Prostate gland (tissue), 2 donors: Measurements from ENCODE around the gene MIER2. TPM values are rescaled to one million over a fixed set of nuclear protein-coding genes. Genes with fewer than 3 reads are reported as not detected.

Experiments used
- DNase-seq: peaks from one replicate; pipeline ENCODE4 v3.0.0-alpha.2; 2019; ENCODE audit warnings: low spot score
- H3K27ac ChIP-seq, 2 donors: fragments of 200-600 bp; sonication (generic); 2 replicates each; pipeline ENCODE4 v1.5.1; 2017 to 2019
- H3K27me3 ChIP-seq: fragments of 200-600 bp; sonication (generic); replicated peaks from 2 replicates; pipeline ENCODE4 v1.5.1; 2019; ENCODE audit not compliant: insufficient read depth
- H3K36me3 ChIP-seq, 2 donors: fragments of 200-600 bp; sonication (generic); 1 replicate in 1 of 2; 2 replicates in 1 of 2; pipeline versions ENCODE4 v1.5.1 to v1.8.1; 2017 to 2019
- H3K4me1 ChIP-seq: fragments of 200-600 bp; sonication (generic); replicated peaks from 2 replicates; pipeline ENCODE4 v1.5.1; 2019
- H3K4me3 ChIP-seq, 2 donors: fragments of 200-600 bp; sonication (generic); 2 replicates each; pipeline ENCODE4 v1.5.1; 2017 to 2019
- H3K9me3 ChIP-seq: fragments of 200-600 bp; sonication (generic); 2 replicates; pipeline ENCODE4 v1.5.1; 2017
- CTCF ChIP-seq, 4 experiments: fragments of 200-600 bp in 2 of 4; fragments of 450-650 bp in 2 of 4; sonication (generic) in 2 of 4; IDR thresholded peaks; 1 replicate in 3 of 4; 2 replicates in 1 of 4; pipeline ENCODE4 v1.5.1; 2016 to 2019; ENCODE audit warnings: antibody characterized with exemption in 4 of 4, mild to moderate bottlenecking in 2 of 4, moderate library complexity in 2 of 4
- POLR2A ChIP-seq: fragments of 450-650 bp; IDR thresholded peaks from one replicate; pipeline ENCODE4 v1.6.1; 2016; ENCODE audit warnings: antibody characterized with exemption, mild to moderate bottlenecking
- POLR2AphosphoS5 ChIP-seq: sonication (generic); formaldehyde crosslinking; IDR thresholded peaks from one replicate; pipeline ENCODE4 v1.6.1; 2017; ENCODE audit warnings: antibody characterized with exemption
- WGBS: methylation state at CpG from one replicate; pipeline ENCODE4 v1.1.5; 2018; 5-methylcytosine and 5-hydroxymethylcytosine counted together
- intact Hi-C: fragments of 100-400 bp; cut with DNase I; formaldehyde crosslinking; loops from one replicate; pipeline ENCODE4 v1.14.2; 2022
- total RNA-seq, 2 donors: library from RNA; depleted of rRNA; stranded (reverse); fragments of >200 nt; gene quantifications; one replicate each; pipeline ENCODE4 v1.1.0, GENCODE V29; 2016

MIER2 gene
- total RNA-seq, 2 donors from 2014 or later = 16.9 to 37.1 TPM

- 62% methylated on average over 17 of the region's 17 CpGs for WGBS
- TF ChIP-seq CTCF (IDR thresholded peaks at IDR 0.05) = no peak
- TF ChIP-seq POLR2AphosphoS5 = no peak
- TF ChIP-seq POLR2A = no peak
- Histone ChIP-seq H3K27ac (no peak overlapping the region), H3K27me3 (no peaks in the 10 kb centered on the region), H3K9me3 (no peaks in the 10 kb centered on the region), H3K36me3 (no peaks in the 10 kb centered on the region), H3K4me3 (no peak overlapping the region), H3K4me1 (peaks cover 6% of the 10 kb centered on the region)
- intact Hi-C loops = no loop called here
- DNase-seq = no peak
These were observed 27.0 kb upstream of the MIER2 start for GRCh38 chr19:371501-372168.

GRCh38 chr19:370641-371330 lies 26.2 kb upstream of the MIER2 start:
- intact Hi-C loops = no loop called here
- H3K4me3 ChIP-seq = no peak overlapping the region
- no peaks in the 10 kb centered on the region for H3K9me3 ChIP-seq
- no peaks in the 10 kb centered on the region for H3K27me3 ChIP-seq
- DNase-seq = no peak
- 91% methylated on average over 43 of the region's 43 CpGs for WGBS
- H3K4me1 ChIP-seq = peaks cover 6% of the 10 kb centered on the region
- H3K27ac ChIP-seq = no peak overlapping the region
- TF ChIP-seq POLR2AphosphoS5 = no peak
- no peaks in the 10 kb centered on the region for H3K36me3 ChIP-seq

GRCh38 chr19:369876-370275 lies 25.3 kb upstream of the MIER2 start:
- Histone ChIP-seq H3K36me3 (no peaks in the 10 kb centered on the region), H3K9me3 (no peaks in the 10 kb centered on the region), H3K27me3 (no peaks in the 10 kb centered on the region), H3K4me1 (peaks cover 6% of the 10 kb centered on the region), H3K27ac (no peak overlapping the region), H3K4me3 (no peak overlapping the region)
- no peak for DNase-seq
- WGBS = 95% methylated on average over 14 of the region's 14 CpGs
- TF ChIP-seq POLR2AphosphoS5 (no peak), CTCF (IDR thresholded peaks at IDR 0.05) (no peak), POLR2A (no peak)
- intact Hi-C loops = no loop called here

GRCh38 chr19:369256-369655 lies 24.7 kb upstream of the MIER2 start:
- Histone ChIP-seq H3K27me3 (no peaks in the 10 kb centered on the region), H3K36me3 (no peaks in the 10 kb centered on the region), H3K27ac (no peak overlapping the region), H3K4me3 (no peak overlapping the region), H3K4me1 (peaks cover 6% of the 10 kb centered on the region), H3K9me3 (no peaks in the 10 kb centered on the region)
- intact Hi-C loops = no loop called here
- whole genome bisulfite sequencing = 91% methylated on average over 13 of the region's 13 CpGs
- DNase-seq = no peak
- TF ChIP-seq POLR2AphosphoS5 = no peak
- TF ChIP-seq POLR2A = no peak
- no peak for TF ChIP-seq CTCF (IDR thresholded peaks at IDR 0.05)

GRCh38 chr19:368630-369024 lies 24.0 kb upstream of the MIER2 start:
- H3K9me3 ChIP-seq = no peaks in the 10 kb centered on the region
- H3K27me3 ChIP-seq = no peaks in the 10 kb centered on the region
- H3K36me3 ChIP-seq = no peaks in the 10 kb centered on the region
- peaks cover 6% of the 10 kb centered on the region for H3K4me1 ChIP-seq
- no peak overlapping the region for H3K27ac ChIP-seq
- WGBS = 67% methylated on average over 7 of the region's 7 CpGs
- no peak overlapping the region for H3K4me3 ChIP-seq
- DNase-seq = no peak
- TF ChIP-seq POLR2A (no peak), POLR2AphosphoS5 (no peak), CTCF (IDR thresholded peaks at IDR 0.05) (no peak)
- intact Hi-C loops = no loop called here
